OCI-LY1 (cell line): Measurements from ENCODE around the gene PIK3R1.

ENCODE experiments used
- H2AFZ ChIP-seq: fragments of 200-600 bp; sonication (generic), shearing (Covaris generic); 2 replicates; pipeline ENCODE4 v1.6.0; 2014; ENCODE audit warnings: antibody characterized with exemption, mild to moderate bottlenecking, low read length
- H3F3A ChIP-seq: fragments of 200-600 bp; sonication (generic), shearing (Covaris generic); 2 replicates; pipeline ENCODE4 v1.6.0; 2014; ENCODE audit warnings: mild to moderate bottlenecking, antibody characterized with exemption, low read length, moderate library complexity; ENCODE audit not compliant: insufficient read depth
- H3K27ac ChIP-seq: fragments of 200-600 bp; sonication (generic); 2 replicates; pipeline ENCODE4 v1.5.1; 2014; ENCODE audit warnings: low read length, mixed run types, mild to moderate bottlenecking, low read depth; ENCODE audit not compliant: poor library complexity, severe bottlenecking
- H3K27me3 ChIP-seq: fragments of 200-600 bp; sonication (generic); 2 replicates; pipeline ENCODE4 v1.6.0; 2014; ENCODE audit warnings: antibody characterized with exemption, mild to moderate bottlenecking, low read length, moderate library complexity; ENCODE audit not compliant: insufficient read depth
- H3K36me3 ChIP-seq: fragments of 200-600 bp; sonication (generic); 2 replicates; pipeline ENCODE4 v1.6.1; 2014; ENCODE audit warnings: mild to moderate bottlenecking, antibody characterized with exemption, low read length, moderate library complexity, mixed read lengths; ENCODE audit not compliant: insufficient read depth
- H3K4me1 ChIP-seq: fragments of 200-600 bp; sonication (generic); 2 replicates; pipeline ENCODE4 v1.5.1; 2014; ENCODE audit warnings: mild to moderate bottlenecking, low read length, moderate library complexity; ENCODE audit not compliant: insufficient read depth, severe bottlenecking
- H3K4me2 ChIP-seq: fragments of 200-600 bp; sonication (generic), shearing (Covaris generic); 2 replicates; pipeline ENCODE4 v1.6.1; 2014; ENCODE audit warnings: low read length
- H3K4me3 ChIP-seq: fragments of 200-600 bp; sonication (generic); 2 replicates; pipeline ENCODE4 v1.5.1; 2014; ENCODE audit warnings: low read length, low read depth, mild to moderate bottlenecking, mixed read lengths; ENCODE audit not compliant: poor library complexity, severe bottlenecking
- H3K79me2 ChIP-seq: fragments of 200-600 bp; shearing (Covaris generic); 2 replicates; pipeline ENCODE4 v1.6.1; 2016; ENCODE audit warnings: mixed run types, low read length, mixed read lengths; ENCODE audit not compliant: insufficient read depth
- H3K9ac ChIP-seq: fragments of 200-600 bp; sonication (generic), shearing (Covaris generic); 2 replicates; pipeline ENCODE4 v1.6.1; 2014; ENCODE audit warnings: mild to moderate bottlenecking, low read length, mixed read lengths
- H3K9me2 ChIP-seq: fragments of 200-600 bp; sonication (generic), shearing (Covaris generic); 2 replicates; pipeline ENCODE4 v1.6.1; 2014; ENCODE audit warnings: low read depth, mild to moderate bottlenecking, low read length, mixed read lengths
- H3K9me3 ChIP-seq: fragments of 200-600 bp; shearing (Covaris generic); 2 replicates; pipeline ENCODE4 v1.6.1; 2014; ENCODE audit warnings: low read length, mixed read lengths
- H4K20me1 ChIP-seq: fragments of 200-600 bp; sonication (generic), shearing (Covaris generic); 2 replicates; pipeline ENCODE4 v1.6.0; 2016; ENCODE audit warnings: mild to moderate bottlenecking, low read length; ENCODE audit not compliant: insufficient read depth
- EZH2 ChIP-seq: fragments of 200-600 bp; sonication (generic), shearing (Covaris generic); IDR thresholded peaks from 2 replicates; pipeline ENCODE4 v1.8.0; 2017; ENCODE audit warnings: borderline replicate concordance, mixed run types, mild to moderate bottlenecking, antibody characterized with exemption, low read length, moderate library complexity, mixed read lengths
- TF ChIP-seq, protein P1 (sequence below): fragments of 200-600 bp; sonication (generic), shearing (Covaris generic); IDR thresholded peaks from 2 replicates; pipeline ENCODE4 v1.5.1; 2017; ENCODE audit warnings: mild to moderate bottlenecking, antibody characterized with exemption, low read length, moderate library complexity, mixed read lengths

PIK3R1 gene

DNA sequence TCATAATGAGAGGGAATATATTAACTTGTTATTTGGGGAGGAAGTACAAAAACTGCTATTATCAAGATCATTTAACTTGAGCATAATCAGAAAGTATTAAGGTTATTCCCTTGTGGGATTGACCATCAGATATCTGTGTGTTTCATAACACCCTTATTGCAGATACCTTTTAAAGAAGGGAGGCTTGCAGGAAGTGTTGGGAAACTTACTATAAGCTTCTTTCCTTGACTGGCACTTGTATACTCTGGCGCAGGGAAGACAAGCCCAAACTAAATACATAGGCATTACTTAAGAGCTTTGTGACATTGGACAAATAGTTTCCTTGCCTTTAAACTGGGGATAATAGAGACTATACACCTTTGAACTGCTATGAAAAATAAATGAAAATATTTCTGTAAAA is 50.9 kb downstream of the PIK3R1 start:
- Histone ChIP-seq H4K20me1 (no peaks in the 10 kb centered on the region; the same call in 1 of the 2 replicates), H3K4me1 (peaks cover 33% of the 10 kb centered on the region), H3K36me3 (no peaks in the 10 kb centered on the region), H3K27me3 (no peaks in the 10 kb centered on the region), H3K9me2 (no peaks in the 10 kb centered on the region), H3K27ac (no peak overlapping the region), H3K79me2 (0 out of 2 replicates have a peak, but pooled peaks cover 12% of the 10 kb centered on the region), H3K4me3 (no peak overlapping the region), H3F3A (peaks cover 6% of the 10 kb centered on the region; the same call in 1 of the 2 replicates), H3K9me3 (no peaks in the 10 kb centered on the region), H2AFZ (no peak overlapping the region), H3K4me2 (no peak overlapping the region), H3K9ac (no peak overlapping the region)
- TF ChIP-seq EZH2, result no peak
- TF ChIP-seq, protein P1, sequence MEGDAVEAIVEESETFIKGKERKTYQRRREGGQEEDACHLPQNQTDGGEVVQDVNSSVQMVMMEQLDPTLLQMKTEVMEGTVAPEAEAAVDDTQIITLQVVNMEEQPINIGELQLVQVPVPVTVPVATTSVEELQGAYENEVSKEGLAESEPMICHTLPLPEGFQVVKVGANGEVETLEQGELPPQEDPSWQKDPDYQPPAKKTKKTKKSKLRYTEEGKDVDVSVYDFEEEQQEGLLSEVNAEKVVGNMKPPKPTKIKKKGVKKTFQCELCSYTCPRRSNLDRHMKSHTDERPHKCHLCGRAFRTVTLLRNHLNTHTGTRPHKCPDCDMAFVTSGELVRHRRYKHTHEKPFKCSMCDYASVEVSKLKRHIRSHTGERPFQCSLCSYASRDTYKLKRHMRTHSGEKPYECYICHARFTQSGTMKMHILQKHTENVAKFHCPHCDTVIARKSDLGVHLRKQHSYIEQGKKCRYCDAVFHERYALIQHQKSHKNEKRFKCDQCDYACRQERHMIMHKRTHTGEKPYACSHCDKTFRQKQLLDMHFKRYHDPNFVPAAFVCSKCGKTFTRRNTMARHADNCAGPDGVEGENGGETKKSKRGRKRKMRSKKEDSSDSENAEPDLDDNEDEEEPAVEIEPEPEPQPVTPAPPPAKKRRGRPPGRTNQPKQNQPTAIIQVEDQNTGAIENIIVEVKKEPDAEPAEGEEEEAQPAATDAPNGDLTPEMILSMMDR, result no peak

DNA sequence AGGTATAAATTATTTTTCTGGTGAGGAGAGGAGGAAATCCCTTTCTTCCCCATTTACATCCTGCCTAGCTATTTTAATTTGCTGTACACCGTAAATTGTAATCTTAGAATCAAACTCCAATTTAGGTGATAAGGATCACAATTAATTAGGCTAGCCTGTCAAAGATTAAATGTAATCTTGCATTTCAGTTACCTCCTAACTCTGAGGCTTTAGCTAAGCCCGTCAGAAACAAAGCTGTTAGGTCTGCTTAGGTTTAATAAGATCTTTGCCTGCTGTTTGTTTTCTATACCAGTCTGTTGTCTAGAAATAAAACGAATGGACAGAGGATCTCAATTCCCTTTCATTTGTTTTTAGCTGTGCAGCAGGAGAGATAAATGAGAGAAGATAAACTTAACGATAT is 51.5 kb downstream of the PIK3R1 start:
- H3K4me1 ChIP-seq, result peaks cover 33% of the 10 kb centered on the region

DNA sequence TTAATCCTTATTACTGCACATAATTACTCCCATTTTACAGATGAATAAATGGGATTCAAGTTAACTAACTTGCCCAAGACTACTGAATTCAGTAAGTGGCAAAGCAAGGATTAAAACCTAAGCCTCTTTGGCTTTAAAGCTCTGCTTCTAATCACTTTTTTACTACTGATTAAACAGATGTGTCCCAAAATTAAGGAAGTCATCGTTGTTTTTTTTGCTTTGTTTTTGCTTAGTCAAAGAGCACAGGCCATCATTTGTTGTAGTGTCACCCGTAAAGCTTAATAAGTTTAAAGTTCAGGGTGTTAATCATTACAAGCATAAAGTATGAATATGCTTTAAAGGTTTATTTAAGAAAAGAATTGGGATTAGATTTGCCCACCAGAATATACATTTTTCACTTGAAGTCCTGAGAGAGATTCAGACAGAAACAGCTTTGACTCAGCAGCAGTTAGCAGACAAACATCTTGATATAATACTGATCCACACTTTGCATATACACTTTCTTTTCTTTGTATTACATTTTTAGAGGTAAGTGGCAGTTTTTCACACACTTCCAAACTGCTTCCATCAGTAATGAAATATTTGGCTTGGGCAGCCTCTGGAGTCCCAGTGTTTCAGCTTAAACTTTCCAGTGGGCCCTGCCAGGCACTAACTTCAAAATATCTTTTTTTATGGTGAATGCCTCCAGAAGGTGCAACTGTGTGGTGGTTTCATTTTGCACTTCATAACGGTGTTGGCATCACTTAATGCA is 52.7 kb downstream of the PIK3R1 start:
- Histone ChIP-seq H3K4me2 (no peak overlapping the region), H4K20me1 (no peaks in the 10 kb centered on the region; the same call in 1 of the 2 replicates), H3K4me3 (no peak overlapping the region), H3K4me1 (peaks cover 33% of the 10 kb centered on the region), H3K36me3 (no peaks in the 10 kb centered on the region), H3K27ac (peak overlapping the region; percentile 16), H3K9ac (no peak overlapping the region), H2AFZ (no peak overlapping the region), H3K9me3 (no peaks in the 10 kb centered on the region), H3K79me2 (0 out of 2 replicates have a peak, but pooled peaks cover 12% of the 10 kb centered on the region), H3K27me3 (no peaks in the 10 kb centered on the region), H3F3A (no peaks in the 10 kb centered on the region), H3K9me2 (no peaks in the 10 kb centered on the region)
- TF ChIP-seq, protein P1, result no peak
- TF ChIP-seq EZH2, result no peak

More for the DNA sequence above, 51.5 kb downstream of the PIK3R1 start:
- H2AFZ ChIP-seq, result no peak overlapping the region
- no peaks in the 10 kb centered on the region for H3K9me3 ChIP-seq
- peaks cover under 1% of the 10 kb centered on the region; the same call in 1 of the 2 replicates for H3F3A ChIP-seq
- H3K9ac ChIP-seq, result no peak overlapping the region
- no peak overlapping the region for H3K27ac ChIP-seq
- TF ChIP-seq, protein P1, result no peak
- TF ChIP-seq EZH2, result no peak
- no peak overlapping the region for H3K4me2 ChIP-seq
- H4K20me1 ChIP-seq, result no peaks in the 10 kb centered on the region; the same call in 1 of the 2 replicates
- no peaks in the 10 kb centered on the region for H3K27me3 ChIP-seq
- 0 out of 2 replicates have a peak, but pooled peaks cover 12% of the 10 kb centered on the region for H3K79me2 ChIP-seq
- no peaks in the 10 kb centered on the region for H3K9me2 ChIP-seq
- H3K4me3 ChIP-seq, result no peak overlapping the region
- H3K36me3 ChIP-seq, result no peaks in the 10 kb centered on the region
